Spleen (tissue), 7 donors: Measurements from ENCODE around the gene TMEM38B.

Source experiments
- POLR2A ChIP-seq, 3 donors: fragments of 450-650 bp; IDR thresholded peaks; one replicate each; pipeline ENCODE4 v1.5.1; 2017; ENCODE audit warnings: antibody characterized with exemption in 3 of 3, mild to moderate bottlenecking in 1 of 3
- TF ChIP-seq, protein P1 (sequence below), 11 experiments: fragments of 200-600 bp in 7 of 11; fragments of 450-650 bp in 4 of 11; sonication (generic) in 4 of 11; IDR thresholded peaks in 8 of 11; conservative IDR thresholded peaks in 3 of 11; 1 replicate in 7 of 11; 2 replicates in 4 of 11; pipeline versions ENCODE4 v1.4.0 to v1.8.0; 2016 to 2021; ENCODE audit warnings: antibody characterized with exemption in 11 of 11, inconsistent platforms in 4 of 11, mild to moderate bottlenecking in 1 of 11
- donor health status: DM: no; HTN: no; CAD: no; lungs with moderate emphysema.
- donor health status: DM: no; HTN: no; CAD: no.
- donor health status: DM: no; HTN: no; CAD: no.

- TF ChIP-seq, protein P1, sequence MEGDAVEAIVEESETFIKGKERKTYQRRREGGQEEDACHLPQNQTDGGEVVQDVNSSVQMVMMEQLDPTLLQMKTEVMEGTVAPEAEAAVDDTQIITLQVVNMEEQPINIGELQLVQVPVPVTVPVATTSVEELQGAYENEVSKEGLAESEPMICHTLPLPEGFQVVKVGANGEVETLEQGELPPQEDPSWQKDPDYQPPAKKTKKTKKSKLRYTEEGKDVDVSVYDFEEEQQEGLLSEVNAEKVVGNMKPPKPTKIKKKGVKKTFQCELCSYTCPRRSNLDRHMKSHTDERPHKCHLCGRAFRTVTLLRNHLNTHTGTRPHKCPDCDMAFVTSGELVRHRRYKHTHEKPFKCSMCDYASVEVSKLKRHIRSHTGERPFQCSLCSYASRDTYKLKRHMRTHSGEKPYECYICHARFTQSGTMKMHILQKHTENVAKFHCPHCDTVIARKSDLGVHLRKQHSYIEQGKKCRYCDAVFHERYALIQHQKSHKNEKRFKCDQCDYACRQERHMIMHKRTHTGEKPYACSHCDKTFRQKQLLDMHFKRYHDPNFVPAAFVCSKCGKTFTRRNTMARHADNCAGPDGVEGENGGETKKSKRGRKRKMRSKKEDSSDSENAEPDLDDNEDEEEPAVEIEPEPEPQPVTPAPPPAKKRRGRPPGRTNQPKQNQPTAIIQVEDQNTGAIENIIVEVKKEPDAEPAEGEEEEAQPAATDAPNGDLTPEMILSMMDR (IDR thresholded peaks at IDR 0.05 in 8 of 11, conservative IDR thresholded peaks at IDR 0.05 in 3 of 11), result no peak
- TF ChIP-seq POLR2A (IDR thresholded peaks at IDR 0.05), result no peak
Observed at GRCh38 chr9:105667867-105668266, 26.5 kb upstream of the TMEM38B start.
